Hematopoietic multipotent progenitor cell treated with erythropoietin and hydrocortisone succinate and interleukin-3 and kit ligand, for 4 days (in vitro differentiated cells): Measurements from ENCODE around the gene ASXL1.
A peak's percentile ranks its signal among the peaks of the same experiment; 100 is the strongest.

Source experiments
- DNase-seq: peaks from one replicate; pipeline ENCODE4 v3.0.0-alpha.2; 2015

The ASXL1 gene

DNA sequence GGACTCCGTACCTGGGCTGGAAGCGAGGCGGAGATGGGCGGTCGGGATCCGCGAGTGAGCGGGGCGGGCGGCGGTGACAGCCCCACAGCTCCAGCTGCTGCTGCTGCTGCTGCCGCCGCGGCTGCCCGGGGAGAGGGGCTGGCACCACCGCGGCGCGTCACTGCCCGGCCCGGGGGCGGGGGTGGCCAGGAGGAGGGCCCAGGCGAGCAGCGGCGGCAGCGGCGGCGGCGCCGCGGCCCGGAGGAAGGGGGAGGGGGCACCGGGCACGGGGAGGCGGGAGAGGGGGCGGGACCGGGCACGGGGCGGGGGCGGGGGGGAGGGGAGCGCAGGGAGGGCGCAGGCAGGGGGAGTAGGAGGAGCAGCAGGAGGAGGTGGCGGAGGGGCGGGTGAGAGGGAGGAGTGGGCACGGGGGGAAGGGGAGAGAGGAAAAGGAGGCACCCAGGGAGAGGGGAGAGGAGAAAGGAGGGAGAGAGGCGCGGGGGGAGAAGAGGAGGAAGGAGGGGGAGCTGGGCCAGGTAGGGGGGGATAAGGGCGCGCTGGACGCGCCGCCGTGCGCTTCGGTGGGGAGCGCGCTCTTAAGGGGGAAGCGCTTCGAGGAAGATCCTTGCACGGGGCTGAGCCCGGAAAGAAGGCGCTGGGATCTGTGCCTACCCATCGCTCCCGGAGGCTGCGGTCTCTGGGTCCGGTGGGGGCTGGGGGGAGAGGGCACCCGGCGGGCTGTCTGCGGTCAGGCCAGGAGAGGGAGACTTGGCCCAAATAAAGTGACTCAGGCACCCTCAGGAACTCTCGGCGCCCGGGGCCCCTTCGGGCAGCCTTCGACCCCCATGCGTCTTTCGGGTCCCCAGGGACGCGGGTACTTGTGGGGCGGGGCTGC lies 125.5 kb downstream of the ASXL1 start:
- DNase-seq, result peak; percentile 89

DNA sequence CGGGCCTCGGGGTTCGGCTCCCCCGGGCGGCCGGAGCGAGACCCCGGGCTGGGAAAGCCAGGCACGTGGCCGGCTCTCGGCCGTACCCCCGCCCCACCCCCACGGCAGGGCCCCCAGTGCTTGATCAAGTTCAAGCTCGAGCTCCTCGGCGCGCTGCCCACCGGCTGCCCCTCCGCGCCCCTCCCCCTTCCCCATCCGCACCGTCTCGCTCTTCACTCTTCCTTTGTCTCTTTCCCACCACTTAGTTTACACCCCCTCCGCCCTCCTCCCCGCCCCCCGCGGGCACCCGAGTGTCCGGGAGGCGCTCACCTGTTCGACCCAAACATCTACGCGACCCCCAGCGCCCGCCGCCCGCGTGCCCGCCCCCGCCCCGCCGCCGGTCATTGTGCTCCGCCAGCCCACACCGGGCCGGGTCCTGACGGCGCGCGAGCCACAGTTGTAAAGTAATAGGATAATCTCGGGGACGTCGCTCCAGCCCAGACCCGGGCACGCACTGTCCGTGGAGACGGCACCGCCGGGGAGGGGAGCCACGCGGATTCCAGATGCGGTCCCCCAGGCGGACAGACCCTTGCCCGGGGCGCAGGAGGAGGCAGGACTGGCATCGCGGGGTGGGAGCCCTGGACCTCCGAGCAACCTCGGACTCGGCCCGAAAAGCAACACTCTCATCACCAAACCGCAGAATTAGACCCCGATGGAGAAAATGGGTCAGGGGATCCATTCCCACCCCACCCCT lies 126.3 kb downstream of the ASXL1 start:
- DNase-seq, result peak; percentile 37

DNA sequence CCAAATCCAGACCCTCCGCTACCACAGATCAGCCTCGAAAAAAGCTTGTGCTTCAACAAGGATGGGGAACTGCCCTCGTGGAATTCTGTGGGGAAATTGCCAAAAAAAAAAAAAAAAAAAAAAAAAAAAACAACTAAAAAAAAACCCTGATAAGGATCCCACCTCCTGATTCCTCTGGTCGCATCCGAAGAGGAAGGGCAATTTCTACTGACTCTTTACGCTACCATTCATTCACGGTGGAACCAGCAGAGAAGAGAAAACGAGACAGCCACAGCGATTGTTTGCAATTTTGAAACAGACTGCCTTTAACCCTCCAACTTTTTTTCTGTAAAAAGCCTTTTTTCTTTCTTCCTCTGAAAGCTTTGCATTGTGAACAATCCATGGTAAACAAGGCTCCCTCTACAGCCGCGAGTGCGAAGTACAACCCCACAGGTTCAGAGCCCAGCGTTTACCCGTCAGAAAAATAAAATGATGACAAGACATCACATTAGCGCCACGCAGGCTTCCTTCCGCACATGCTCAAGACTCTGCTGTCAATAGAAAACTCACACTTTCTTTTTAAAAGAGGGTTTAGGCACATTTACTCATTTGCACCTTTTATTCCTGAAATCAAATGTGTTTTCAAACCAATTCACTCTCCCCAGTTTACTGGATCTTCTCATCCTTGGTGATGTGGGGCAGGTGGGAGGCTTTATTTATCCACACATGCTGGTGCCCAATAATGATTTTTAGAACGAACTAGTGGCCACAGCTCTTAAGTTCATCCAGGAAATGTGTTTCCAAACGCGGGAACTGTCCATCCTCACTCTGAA lies 127.0 kb downstream of the ASXL1 start:
- DNase-seq, result peak; percentile 93

DNA sequence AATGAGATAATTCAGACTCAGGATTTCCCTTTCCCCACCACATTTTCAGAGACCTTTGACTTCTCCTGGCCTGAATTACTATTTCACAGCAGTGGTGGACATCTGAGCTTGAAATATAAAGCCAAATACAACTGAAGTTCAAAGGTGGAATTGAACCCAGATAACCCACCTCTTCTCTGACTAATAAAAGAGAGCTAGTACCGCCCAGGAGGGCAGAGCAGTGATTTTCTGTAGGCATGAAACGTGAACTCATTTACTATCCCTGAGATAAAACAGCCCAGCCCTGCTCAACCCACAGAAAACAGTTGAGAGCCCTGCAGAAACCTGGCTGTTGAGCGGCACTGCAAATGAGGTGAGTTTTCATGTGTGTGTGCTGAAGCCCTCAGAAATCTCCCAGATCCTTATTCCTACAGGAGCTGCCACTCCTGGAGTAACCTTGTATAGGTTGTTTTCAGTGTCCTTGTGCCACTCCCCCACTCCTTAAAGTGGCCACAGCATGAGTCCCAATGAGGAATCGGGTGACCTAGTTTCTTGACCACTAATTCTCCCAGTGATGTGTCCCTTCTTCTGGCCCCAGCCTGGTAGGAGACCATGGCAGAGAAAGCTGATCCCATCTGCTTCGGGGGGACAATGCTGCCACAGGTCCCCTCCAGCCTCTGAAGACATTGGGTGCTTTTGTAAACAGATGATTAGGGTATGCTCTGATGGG lies 127.8 kb downstream of the ASXL1 start:
- no peak for DNase-seq

DNA sequence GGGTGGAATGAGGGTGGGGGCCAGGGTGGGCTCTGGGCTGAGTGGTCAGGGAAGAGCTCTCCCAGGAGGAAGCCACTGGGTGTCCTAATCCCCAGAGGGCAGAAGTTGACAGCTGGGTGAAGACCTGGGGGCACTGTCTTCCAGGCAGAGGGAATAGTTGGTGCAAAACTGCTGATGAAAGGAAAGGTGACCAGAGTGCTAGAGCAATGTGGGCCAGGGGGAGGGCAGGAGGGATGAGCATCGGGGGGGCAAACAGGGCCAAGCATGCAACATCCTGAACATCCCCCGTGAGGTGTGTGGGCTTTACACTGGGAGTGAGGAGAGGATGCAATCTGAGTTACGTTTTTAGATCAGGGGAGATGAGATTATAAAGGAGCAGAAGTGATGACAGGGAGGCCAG lies 129.2 kb downstream of the ASXL1 start:
- DNase-seq, result no peak

DNA sequence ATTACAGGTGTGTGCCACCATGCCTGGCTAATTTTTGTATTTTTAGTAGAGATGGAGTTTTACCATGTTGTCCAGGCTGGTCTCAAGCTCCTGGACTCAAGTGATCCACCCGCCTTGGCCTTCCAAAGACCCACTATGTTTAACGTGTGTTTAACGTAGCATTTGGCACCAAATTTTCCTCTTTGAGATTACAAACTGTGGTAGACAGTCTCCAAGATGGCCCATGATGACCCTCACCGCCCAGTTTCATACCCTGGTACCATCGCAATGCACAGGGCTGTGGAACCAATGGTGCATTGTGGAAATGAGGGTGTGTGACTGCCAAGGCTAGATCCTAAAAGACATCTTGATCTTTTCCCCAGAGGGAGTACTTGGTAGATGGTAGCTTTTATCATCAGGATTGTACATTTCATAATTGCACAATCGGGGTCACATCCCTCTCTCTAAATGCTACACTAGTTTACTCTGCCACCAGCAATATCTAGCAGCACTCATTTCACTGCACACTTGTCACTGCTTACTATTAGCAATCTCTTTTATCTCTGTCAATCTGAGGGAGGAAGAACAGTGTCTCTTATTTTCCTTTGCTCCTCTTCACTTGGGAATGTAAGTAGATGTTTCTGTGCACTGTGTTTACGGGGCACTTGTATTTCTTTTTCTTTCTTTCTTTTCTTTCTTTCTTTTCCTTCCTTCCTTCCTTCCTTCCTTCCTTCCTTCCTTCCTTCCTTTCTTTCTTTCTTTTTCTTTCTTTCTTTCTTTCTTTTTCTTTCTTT lies 130.1 kb downstream of the ASXL1 start:
- DNase-seq, result no peak
